Fibroblast of gingiva (primary cell): Measurements from ENCODE around the gene PDLIM3.
"Not testable (repeated sequence)": the region's sequence is repeated elsewhere in the genome, so short reads cannot be mapped to it uniquely, and the experiment has no call there.

Experiments used
- DNase-seq: peaks from one replicate; pipeline ENCODE4 v3.0.0-alpha.2; 2011; ENCODE audit warnings: low read depth

PDLIM3 gene

DNA sequence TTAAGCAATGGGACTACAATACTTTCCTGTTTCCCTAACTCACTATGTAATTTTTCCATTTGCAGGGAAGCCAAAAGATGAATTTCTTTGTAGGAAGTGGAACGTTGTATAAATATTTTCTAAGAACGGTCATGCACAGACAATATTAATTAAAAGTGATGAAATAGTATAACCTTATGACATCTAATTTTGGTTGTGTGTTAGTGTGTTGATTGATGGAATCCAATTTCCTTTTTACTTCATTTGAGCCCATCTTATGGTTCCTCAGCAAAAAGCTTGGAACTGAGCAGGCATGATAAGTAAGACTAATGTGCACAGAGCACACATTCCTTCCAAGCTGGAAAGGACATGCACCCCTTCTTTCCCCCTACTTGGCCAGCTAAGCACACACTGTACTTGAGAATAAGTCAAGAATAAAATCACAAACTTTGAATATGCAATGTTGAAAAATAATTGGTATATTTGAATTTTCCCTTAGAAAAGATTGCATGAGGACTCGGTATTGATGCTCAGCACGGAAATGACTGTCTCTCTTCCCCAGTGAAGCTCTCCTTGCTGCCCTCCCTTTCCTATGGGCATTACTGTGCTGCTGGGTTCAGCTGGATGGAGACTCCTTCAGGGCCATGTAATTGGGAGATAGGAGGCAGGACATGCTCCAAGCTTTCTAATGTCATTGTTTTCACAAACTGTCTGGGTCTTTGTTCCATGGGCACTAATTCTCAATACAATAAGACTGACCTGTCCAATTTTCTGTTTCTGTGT, 19.2 kb upstream of the PDLIM3 start:
- DNase-seq = no peak

DNA sequence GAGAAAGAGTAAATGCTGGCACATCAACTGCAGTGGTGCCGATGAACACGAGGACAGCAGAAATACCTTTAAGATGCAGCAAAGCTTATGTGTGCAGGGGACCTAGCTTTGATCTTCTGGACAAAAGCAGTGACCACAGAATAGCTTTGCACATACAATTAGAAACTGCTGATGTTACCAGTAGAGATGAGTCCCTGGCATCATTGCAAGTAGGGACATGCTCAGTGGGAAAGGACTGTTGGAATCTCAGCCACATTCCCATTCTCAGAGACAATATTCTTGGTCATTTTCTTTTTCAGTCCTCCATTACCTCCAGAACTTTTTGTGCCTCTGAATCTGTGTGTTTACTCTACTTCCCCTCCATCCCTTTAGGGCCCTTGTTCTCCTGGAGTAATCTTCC, 16.9 kb upstream of the PDLIM3 start:
- DNase-seq = no peak

DNA sequence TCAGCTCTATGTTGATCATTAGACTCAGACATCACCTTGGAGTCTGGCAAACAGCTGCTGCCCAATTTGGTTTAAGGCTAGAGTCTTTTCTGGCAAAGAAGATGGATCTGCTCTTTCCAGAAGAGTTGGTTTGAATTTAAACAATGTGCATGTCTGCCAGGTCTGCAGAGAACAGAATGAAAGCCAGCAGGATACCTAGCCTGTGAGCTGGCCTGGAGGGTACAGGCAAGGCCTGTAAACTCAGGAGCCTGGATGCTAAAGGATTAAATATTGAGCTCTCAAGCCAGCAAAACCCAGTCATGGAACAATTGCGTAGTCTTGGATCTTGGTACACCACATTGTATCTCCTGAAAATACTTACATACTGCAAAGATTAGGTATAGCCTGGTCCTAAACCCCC, 15.6 kb upstream of the PDLIM3 start:
- no peak for DNase-seq

DNA sequence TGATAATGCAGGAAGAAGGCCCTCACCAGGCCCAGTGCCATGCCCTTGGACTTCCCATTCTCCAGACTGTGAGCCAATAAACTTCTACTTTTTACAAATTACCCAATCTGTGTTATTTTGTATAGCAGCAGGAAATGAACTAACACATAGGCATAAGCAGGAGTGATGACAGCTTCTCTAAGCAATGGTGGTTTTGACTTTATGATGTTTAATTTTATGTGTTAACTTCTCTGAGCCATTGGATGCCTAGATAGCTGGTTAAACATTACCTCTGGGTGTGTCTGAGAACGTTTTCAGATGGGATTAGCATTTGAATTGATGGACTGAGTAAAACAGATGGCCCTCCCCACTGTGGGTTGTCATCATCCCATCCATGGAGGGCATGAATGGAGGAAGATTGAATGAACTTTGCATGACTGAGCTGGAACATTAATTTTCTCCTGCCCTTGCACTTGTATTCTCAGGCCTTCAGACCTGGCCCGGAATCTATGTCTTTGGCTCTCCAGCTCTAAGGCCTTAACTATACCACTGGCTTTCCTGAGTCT, 13.9 kb upstream of the PDLIM3 start:
- DNase-seq = no peak

DNA sequence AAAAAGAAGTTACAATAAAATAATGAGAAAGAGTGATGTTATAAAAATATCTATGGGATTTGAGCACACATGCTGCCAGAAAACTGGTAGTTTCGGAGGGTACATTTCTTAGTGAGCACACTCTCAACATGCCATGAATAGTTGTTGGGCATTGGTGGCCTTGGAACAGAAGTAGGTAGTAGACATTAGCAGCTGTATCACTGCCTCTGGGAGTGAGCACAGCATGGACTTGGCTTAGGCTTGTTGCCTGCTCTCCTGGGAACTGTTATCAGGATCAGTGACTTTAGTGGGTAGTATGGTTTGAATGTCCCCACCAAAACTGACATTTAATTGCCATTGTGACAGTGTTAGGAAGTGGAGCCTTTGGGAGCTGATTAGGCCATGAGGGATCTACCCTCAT, 13.3 kb upstream of the PDLIM3 start:
- no peak for DNase-seq

- DNase-seq = no peak
Measured at GRCh38 chr4:185546335-185546734, 11.0 kb upstream of the PDLIM3 start.

DNA sequence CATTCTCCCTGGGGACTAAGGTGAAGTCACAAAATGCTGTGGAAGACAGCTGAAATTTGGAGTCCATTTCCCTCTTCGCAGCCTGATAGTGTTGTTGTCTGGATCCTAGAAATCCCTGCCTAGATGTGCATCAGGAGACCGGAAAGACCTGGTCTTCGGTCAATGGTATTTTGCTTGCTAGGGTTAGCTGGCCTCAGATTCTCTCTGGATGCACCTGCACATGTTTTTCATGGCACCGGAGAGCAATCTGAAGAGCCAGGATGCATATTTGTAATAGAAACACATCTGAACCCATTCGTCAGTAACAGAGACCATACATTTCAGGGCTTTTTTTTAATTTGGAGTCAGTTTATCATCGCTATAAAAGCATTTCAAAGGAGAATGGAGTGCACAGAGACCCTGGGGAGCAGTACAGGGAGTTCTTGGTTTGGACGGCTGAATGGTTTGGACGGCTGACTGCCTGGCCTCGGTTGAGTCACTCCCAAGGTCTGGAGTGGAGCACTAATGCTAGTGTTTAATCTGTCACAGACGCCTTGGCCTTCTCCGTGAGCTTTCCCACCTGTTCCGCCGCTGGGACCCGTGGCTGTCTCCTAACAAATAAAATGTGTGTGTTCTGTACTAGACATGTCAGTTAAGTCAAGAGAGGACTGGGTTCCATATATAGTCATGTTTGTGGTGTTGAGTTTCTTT, 7.5 kb upstream of the PDLIM3 start:
- DNase-seq = no peak

GRCh38 chr4:185541251-185541727, 6.0 kb upstream of the PDLIM3 start:
- no peak for DNase-seq

DNA sequence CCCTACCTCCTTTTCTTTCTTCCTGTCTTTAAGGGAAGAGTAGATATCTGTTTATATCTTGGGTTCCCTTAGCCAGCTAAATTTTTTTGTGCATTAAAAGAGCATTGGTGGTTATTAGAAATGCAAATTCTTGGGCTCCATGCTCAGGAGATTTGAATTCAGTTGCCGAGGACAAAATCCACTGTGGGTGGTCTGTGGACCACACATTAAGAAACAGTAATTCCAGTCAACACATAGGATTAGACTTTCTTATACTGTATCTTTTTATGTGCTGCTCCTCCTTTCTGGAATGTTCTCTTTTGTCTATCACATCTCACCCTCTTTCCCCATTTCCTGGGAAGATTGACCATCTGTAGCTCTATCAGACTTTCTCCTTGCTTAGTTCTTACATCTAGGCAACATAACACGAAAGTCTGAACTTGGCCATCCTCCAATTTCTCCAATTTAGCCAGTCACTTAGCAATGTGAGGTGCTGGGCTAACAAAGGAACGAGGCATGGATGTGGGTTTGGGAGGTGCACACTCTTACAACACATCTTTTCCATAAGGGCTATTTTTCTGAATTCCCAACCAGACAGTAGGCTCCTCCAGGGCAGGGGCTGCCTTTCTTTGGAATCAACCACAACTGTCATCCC, 5.3 kb upstream of the PDLIM3 start:
- DNase-seq = no peak

DNA sequence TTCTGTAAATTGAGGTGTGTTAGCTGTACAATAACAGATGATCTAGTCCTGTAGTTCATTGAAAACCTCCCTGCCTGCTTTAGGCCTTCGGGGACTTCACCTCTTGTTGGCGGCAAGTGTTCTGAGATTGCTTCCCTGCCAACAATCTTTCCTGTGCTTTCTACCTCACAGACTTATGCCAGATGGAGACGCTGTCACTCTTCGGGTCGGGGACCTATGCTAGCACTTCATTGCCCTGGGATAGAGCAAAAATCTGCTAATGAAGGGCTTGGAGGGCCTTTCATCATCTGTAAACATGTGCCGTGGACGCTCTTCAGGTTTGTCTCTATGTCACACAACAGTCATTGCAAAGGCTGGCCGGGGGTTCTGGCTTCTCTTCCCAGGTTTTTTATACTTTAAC, 4.7 kb upstream of the PDLIM3 start:
- DNase-seq = no peak

DNA sequence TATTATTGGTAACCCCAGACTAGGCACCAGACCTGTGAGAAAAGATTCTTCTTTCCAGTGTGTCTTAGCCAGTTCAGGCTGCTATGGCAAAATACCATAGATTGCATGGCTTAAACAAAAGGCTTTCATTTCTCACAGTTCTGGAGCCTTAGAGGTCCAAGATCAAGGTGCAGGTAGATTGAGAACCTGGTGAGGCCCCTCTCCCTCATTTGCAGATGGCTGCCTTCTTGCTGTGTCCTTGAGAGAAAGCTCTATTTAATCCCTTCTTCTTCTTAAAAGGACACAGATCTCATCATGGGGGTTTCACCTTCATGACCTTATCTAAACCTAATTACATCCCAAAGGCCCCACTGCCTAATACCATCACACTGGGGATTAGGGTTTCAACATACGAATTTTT, 3.5 kb upstream of the PDLIM3 start:
- DNase-seq = no peak

DNA sequence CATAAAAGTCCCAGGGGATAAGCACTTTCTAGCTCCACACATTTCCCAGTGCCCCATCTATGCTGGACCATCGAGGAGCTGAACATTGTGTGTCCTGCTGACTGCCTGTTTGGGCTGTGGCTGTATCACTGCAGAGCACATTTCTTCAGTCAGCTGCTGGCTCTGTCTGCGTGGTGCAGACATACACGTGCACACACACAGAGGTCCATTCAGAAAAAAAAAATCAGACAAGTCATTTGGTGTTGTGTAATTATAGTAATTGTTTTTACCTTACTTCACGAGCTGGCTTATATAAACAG, 1.1 kb upstream of the PDLIM3 start:
- DNase-seq = no peak

- no peak for DNase-seq
Measured at GRCh38 chr4:185535612-185536410, 504 bp upstream of the PDLIM3 start.

- DNase-seq = no peak
Measured at GRCh38 chr4:185534511-185534865, 819 bp downstream of the PDLIM3 start.

DNA sequence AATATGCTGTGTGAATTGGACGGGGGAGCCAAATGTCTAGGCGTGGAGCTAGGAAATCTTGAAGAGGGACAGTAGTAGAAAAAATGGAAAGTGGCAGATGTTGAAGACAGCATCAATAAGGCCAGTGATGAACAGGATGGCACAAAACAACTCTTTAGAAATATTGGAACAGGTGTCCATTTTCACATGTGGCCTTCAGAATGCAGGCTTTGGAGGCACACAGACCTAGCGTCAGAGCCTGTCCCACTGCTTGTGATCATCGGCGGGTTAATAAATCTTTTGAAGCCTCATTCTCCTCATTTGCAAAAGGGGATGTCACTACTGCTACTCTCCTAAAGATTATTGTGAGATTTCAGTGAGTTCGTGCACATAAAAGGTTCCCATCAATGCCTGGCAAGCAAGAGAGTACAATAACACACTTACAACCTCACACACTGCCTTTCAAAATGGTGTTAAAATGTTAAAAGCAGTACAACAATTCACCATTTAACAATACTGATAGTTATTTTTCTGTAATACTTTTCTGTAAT, 2.4 kb downstream of the PDLIM3 start:
- no peak for DNase-seq

DNA sequence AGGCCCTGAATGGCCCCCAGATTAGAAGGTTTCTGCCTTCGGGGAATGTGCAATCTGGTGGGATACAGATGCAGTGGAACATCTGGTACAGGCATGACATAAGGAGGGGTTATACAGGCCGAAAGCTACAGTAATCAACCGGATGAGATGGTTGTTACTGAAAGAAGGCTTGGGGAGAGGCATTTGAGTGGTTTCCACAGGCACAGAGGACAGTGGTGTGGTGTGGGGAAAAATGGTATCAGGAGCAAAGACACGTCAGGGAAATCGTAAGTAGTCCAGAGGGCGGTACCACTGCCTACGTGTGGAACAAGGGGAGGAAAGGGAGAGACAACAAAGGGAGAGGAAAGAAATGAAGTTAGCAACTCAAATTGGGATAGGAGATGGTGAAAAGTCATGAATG, 3.0 kb downstream of the PDLIM3 start:
- no peak for DNase-seq

- not testable (repeated sequence) for DNase-seq
Measured at GRCh38 chr4:185531654-185532053, 3.7 kb downstream of the PDLIM3 start.

GRCh38 chr4:185529413-185529812, 5.9 kb downstream of the PDLIM3 start:
- no peak for DNase-seq

DNA sequence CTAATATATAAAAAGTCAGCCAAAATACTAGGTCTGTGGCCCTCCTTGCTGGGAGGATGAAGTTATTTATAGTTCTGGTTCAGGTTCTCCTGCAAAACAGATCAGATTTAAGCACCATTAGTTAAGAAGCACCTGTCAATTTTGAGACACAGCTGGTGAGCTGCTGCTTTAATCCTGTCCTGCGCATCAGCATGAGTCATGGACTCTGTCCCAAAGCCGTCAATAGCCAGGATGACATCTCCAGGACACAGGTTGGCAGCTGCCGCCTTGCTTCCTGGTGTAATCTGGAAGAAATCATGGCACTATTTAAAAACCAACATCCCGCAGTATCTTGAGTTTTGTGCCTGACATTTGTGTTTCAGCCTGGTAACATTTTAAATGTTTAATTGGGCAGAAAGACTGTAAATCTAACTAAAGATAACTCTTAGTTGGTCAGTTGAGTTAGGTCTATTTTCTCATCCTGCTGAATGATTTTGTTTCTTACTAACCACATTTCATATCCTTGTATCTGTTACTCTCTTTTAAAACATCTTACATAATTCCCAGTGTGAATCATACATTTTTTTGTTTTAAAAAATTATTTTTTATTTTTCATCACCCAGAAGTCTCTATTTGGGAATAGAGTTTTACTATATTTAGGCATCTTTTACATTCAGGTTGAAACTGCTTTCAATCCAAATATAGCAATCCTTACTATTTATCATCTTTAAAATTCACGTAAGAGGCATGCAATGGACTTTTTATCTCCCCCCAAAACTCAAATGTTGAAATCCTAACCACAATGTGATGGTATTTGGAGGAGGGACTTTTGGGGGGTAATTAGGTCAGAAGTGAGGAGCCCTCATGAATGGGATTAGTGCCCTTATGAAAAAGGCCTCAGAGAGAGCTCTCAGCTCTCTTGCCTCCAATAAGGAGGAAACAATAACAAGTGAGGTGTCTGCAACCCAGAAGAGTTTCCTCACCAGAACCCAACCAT, 10.1 kb downstream of the PDLIM3 start:
- DNase-seq = no peak

DNA sequence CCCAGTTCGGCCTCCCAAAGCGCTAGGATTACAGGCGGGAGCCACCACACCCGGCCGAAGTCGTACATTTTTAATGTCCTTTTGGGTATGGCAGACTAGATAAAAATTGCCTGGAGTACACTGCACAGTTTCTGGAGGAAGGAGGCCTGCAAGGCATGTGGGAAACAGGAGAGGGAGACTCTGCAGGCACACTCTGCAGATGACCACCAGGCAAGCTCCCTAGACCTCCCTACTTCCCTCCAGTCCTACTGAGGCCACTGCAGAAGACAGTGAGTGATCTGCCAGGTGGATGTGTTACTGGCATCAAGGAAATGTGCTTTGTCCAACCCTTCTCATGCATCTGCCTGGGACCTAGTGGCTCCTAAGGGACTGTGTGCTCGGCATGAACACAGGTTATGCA, 11.4 kb downstream of the PDLIM3 start:
- DNase-seq = no peak

- DNase-seq = no peak
Measured at GRCh38 chr4:185522451-185522850, 12.9 kb downstream of the PDLIM3 start.
